Activated T-helper 1 cell treated with anti-CD3 and anti-CD28 coated beads, Interleukin-2, amount 50 U/mL, for 16 hours (primary cell): ENCODE results near the gene TLN1.

Experiments
- DNase-seq, 2 donors: peaks; one replicate each; pipeline ENCODE4 v3.0.0-alpha.2; 2020; ENCODE audit warnings: low read depth in 1 of 2, low spot score in 1 of 2

TLN1 gene

DNA sequence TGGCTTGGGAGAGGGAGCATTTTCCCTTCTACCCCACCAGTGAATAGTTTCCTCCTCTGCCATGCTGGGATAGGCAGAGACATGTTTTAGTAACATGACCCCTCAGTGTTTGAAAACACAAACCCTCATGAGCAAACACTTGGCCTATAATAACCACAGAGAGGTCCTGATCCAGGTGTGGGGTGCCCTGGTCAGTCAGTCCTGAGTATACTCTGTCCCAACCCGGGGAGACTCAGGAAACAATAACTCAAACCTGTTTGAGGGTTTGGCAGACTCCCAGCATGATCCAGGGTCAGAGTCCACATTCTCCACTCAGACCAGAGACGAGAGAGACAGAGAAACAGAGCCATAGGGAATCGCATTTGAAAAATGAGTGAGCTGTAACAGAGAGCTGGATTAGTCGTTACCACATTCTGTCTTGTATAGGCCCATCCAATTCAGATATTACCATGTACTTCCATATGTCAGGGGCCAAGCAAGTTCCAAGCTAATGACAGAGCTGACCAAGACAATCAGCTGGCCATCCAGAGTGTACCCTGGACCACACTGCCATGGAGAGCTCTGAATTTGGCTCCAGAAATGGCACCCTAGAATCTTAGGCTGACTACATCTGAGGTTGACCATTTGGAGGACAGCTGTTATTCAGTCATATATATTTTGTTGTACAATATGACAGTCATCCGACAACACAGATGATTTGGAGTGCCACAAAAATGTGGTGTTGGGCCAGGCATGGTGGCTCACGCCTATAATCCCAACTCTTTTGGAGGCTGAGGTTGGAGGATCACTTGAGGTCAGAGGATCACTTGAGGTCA is 62.5 kb downstream of the TLN1 start:
- no peak for DNase-seq

GRCh38 chr9:35667939-35668338 is 64.1 kb downstream of the TLN1 start:
- DNase-seq = no peak

- DNase-seq = no peak
These were observed 65.4 kb downstream of the TLN1 start for GRCh38 chr9:35666549-35666948.

DNA sequence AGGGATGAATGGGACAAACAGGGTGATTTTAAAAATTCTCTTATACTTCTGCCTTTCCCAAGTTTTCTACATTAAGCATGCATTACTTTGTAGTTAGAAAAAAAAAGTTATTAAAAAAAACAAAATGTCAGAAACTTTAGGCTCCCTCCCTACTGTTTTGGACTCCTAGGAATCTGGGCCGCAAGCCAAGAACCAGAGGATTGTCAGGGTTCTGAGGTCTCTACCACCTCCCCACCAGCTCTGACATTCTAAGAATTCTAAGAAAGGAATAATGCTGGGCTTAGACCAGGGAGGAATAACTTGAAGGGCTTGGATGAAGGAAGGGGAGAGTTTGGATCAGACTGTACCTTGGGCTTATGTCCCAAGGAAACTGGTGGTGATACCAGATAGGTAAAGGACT is 66.0 kb downstream of the TLN1 start:
- no peak for DNase-seq

- no peak for DNase-seq
These were observed 66.5 kb downstream of the TLN1 start for GRCh38 chr9:35665471-35665818.

DNA sequence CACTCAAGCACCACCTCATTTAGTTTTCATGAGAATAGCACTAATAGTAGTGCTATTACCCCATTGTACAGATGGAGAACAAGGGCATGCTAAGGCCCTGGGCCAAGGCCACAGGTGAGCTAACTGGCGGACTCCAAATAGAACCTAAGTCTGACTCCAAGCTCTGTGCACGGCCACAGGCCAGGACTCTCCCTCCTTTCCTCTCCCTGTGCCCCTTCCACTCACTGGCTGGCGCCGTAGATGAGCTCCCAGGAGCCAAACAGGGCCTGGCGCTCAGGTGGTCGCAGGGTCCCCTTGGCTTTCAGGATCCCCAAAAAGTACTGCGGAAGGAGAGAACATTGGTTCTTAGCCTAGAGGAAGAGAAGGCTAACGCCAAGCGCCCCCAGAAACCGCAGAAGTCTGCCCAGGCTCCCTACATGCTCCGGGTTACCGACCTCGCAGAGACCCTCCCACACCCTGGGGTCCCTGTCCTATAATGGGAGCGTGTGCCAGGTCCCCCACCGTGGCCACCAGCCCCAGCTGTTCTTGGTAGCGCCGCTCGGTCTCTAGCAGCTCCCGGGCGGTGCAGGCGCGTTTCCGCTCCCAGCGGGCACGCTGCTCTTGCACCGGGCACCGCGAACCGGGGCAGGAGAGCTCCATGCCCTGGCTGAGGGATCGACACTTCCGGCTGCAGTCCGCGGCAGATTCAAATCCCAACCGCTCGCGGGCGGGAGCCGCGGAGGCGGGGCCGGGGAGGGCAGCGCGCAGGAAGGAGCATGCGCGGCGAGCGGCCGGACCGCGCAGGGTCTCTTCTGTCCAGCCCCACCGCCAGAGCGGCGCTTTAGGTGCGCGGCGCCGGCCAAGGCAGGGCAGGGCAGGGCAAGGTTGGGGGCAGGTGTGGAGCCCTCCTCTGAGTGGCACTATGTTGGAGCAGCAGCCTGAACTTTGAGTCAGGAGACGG is 67.2 kb downstream of the TLN1 start, which contains the start of gene ARHGEF39:
Gene ARHGEF39 (minus strand): TSS at position 665 of the 940 bp plus-strand sequence. CDS start 26 bp downstream, at position 639.
- DNase-seq = peak; percentile 35 to 55

DNA sequence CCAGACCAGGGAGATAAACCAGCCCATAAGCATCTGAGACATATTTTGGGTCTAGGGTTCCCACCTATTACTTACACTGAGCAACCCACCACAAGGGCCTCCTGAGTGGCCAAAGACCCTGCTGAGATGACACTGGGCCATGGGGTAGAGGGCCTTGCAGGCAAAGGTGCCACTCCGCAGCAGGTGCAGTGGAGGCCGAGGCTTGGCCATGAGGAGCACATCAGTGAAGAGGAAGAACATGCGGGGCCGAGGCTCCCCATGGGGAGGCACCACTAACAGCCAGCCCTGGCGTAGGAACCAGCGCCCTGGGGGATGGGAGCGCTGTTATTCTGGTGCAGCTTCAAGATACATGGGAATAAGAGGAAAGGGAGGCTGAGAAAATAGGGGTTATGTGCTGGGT is 69.6 kb downstream of the TLN1 start:
- DNase-seq = no peak

DNA sequence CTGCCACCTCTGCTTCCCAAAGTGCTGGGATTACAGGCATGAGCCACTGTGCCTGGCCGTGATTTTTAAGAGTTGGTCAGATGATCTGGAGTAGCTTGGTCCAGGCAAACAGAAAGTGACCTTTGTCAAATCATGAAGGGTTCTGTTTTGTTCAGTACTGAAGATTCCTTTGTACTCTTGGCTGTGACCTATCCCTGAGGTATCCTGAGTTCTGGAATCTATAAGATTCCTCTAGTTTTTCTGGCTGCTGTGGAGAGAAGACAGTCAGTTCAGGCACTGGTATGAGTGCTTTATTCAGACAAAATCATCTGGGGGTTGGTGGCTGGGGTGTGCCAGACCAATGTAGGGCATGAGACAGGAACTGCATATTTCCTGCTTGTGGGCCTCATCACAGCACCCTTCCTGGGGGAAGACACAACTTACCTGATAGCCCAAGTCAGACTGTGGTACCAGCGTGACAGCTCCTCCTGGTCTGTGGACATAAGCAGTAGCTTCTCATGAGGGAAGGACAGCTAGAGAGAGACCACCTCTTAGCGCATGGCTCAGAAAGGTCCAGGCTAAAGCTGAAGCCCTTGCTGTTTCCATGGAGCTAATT is 70.1 kb downstream of the TLN1 start:
- DNase-seq = no peak

DNA sequence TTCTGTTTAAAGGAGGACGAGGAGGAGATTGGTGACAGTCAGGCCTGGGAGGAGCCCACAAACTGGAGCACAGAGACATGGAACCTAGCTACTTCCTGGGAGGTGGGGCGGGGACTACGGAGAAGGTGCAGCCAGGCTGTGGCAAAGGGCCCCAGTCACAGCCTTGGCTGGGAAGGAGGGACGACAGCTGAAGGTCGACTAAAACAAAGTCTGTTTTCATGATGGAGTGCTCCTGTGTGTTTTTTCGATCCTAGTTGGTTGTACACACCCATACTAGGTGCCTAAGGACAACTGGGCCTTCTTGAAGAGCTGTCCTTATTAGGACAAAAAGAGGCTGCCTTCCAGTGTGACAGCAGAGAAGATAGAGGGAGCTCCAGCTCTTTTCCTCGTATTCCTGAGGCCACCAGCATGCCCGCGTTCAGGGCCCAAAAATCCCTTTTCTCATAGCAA is 71.0 kb downstream of the TLN1 start:
- DNase-seq = no peak

DNA sequence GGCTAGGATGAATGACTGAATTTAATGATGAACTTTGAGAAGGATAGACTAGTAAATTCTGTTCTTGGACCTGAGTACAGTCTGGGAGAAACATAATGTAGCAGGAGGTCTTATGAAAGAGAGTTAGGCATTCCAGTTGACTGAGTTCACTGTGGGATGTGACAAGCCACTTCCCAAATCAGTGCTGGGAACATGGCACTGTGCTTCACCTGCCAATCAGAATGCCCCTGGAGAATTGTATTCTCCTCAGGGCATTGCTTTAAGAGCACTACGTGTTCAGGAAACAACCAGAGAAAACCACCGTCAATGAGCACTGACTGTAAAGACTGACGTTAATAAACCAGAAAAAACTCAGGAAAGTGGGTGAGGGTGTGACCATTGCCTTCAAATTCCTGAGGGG is 72.7 kb downstream of the TLN1 start:
- no peak for DNase-seq

- no peak for DNase-seq
These were observed 73.1 kb downstream of the TLN1 start for GRCh38 chr9:35658968-35659220.

DNA sequence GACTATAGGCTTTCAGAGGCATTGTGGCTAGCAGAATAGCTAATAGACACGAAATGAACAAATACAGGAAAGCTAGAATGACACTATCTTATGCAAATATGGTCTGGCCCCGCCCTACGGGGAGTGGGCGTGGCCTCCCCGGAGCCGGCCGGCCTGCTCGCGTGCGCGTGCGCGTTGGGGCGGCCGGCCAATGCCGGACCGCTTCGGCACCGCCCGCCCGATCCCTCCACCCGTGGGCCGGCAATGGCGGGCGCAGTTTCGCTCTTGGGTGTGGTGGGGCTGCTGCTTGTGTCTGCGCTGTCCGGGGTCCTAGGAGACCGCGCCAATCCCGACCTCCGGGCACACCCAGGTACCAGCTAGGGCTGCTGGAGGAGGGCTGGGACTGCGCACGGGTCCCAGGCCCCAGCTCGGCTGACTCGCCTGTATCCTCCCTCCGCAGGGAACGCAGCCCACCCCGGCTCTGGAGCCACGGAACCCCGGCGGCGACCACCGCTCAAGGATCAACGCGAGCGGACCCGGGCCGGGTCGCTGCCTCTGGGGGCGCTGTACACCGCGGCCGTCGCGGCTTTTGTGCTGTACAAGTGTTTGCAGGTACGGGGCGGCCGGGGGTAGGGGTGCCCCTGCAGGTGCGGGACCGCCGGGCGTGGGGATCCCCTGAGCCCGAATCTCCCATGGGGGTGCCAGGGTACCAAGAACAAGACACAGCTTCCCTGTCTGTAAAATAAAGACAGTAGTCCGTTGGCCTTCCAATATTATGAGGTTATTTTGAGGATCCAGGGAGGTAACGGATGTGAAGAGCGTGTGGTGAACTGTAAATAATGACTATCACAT is 73.6 kb downstream of the TLN1 start, which contains the start of gene CCDC107:
Gene CCDC107 (plus strand): TSS at position 156 of the 831 bp plus-strand sequence. CDS start 88 bp downstream, at position 244.
- peak; percentile 63 to 80 for DNase-seq

- DNase-seq = peak; percentile 56 to 86
These were observed 74.4 kb downstream of the TLN1 start, which contains the start of gene RMRP for GRCh38 chr9:35657546-35658136. Gene RMRP (minus strand): TSS chr9:35658019.

GRCh38 chr9:35656831-35657545 is 75.0 kb downstream of the TLN1 start:
- no peak for DNase-seq

DNA sequence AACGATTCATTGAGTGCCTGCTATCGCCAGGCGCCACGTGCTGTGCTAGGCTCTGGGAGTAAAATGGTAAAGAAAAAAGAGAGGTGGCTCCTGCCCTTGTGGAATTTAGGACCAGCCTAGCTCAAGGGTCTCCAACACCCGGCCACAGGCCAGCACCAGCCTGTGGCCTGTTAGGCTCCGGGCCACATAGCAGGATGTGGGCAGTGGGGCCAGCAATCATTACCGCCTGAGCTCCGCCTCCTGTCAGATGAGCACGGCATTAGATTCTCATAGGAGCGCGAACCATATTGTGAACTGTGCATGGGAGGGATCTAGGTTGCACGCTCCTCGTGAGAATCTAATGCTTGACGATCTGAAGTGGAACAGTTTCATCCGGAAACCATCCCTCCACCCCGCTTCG is 75.6 kb downstream of the TLN1 start:
- no peak for DNase-seq

DNA sequence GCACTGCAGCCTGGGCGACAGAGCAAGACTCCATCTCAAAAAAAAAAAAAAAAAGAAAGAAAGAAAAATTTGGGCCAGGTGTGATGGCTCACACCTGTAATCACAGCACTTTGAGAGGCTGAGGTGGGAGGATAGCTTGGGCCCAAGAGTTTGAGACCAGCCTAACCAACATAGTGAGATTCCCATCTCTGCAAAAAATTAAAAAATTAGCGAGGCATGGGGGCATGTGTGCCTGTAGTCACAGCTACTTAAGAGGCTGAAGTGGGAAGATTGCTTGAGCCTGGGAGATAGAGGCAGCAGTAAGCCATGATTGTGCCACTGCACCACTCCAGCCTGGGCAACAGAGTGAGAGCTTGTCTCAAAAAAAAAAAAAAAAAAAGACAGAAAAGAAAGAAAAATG is 78.4 kb downstream of the TLN1 start:
- no peak for DNase-seq

- no peak for DNase-seq
These were observed 79.2 kb downstream of the TLN1 start for GRCh38 chr9:35652829-35653209.

DNA sequence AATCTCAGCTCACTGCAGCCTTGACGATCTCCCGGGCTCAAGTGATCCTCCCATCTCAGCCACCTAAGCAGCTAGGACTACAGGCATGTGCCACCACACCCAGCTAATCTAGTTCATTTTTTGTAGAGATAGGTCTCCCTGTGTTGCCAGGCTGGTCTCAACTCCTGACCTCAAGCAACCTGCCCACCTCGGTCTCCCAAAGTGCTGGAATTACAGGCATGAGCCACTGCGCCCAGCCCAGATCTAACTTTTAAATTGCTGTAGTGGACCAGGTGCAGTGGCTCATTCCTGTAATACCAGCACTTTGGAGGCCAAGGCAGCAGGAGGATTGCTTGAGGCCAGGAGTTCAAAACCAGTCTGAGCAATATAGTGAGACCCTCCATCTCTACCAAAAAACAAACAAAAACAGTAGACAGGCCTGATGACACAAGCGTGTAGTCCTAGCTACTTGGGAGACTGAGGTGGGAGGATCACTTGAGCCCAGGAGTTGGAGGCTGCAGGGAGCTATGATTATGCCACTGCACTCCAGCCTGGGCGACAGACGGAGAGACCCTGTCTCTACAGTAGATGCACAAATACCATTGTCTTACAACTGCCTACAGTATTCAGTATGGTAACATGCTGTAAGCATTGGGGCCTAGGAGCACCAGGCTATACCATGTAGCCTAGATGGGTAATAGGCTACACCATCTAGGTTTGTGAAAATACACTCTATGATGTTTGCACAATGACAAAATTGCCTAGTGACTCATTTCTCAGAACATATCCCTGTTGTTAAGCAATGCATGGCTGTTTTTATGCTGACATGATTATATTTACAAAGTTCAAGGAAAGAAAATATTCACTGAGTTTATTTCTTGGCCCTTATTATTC is 79.8 kb downstream of the TLN1 start:
- no peak for DNase-seq
